HepG2 (cell line): ENCODE results near the gene ZNF276. TPM values are rescaled to one million over a fixed set of nuclear protein-coding genes. Genes with fewer than 3 reads are reported as not detected.

Experiments used
- EP300 ChIP-seq, 3 experiments: sonication (generic) in 1 of 3; formaldehyde crosslinking in 1 of 3; IDR thresholded peaks; 2 replicates each; pipeline versions ENCODE4 v1.5.1 to v1.6.1; 2011 to 2020; ENCODE audit warnings: low read depth in 2 of 3, low read length in 2 of 3, borderline replicate concordance in 1 of 3, improper control_type of control experiment in 1 of 3, mild to moderate bottlenecking in 1 of 3, missing genetic modification reagents in 1 of 3, moderate library complexity in 1 of 3
- HDAC1 ChIP-seq: sonication (generic); formaldehyde crosslinking; IDR thresholded peaks from 2 replicates; pipeline ENCODE4 v1.5.1; 2020; ENCODE audit warnings: mild to moderate bottlenecking, missing genetic modification reagents
- MED8 ChIP-seq: sonication (generic); formaldehyde crosslinking; IDR thresholded peaks from 2 replicates; pipeline ENCODE4 v1.8.1; 2023; ENCODE audit warnings: mild to moderate bottlenecking, missing genetic modification reagents; ENCODE audit not compliant: insufficient replicate concordance
- NFE2L1 ChIP-seq: sonication (generic); formaldehyde crosslinking; IDR thresholded peaks from 2 replicates; pipeline ENCODE4 v1.4.0; 2020; ENCODE audit warnings: missing genetic modification reagents, mild to moderate bottlenecking, borderline replicate concordance
- PRPF4 ChIP-seq: fragments of 200-400 bp; formaldehyde crosslinking; IDR thresholded peaks from 2 replicates; pipeline ENCODE4 v1.6.1; 2016; ENCODE audit warnings: low read length, low read depth; ENCODE audit not compliant: poor library complexity, severe bottlenecking
- ZBTB10 ChIP-seq: sonication (generic); formaldehyde crosslinking; IDR thresholded peaks from 2 replicates; pipeline ENCODE4 v1.4.0; 2020; ENCODE audit warnings: missing genetic modification reagents, borderline replicate concordance
- ZBTB7A ChIP-seq: sonication (generic); formaldehyde crosslinking; IDR thresholded peaks from 2 replicates; pipeline ENCODE4 v1.8.0; 2022; ENCODE audit warnings: mild to moderate bottlenecking, missing genetic modification reagents
- ZNF263 ChIP-seq: sonication (generic); formaldehyde crosslinking; IDR thresholded peaks from 2 replicates; pipeline ENCODE4 v1.4.0; 2020; ENCODE audit warnings: missing genetic modification reagents
- ZNF407 ChIP-seq: sonication (generic); formaldehyde crosslinking; IDR thresholded peaks from one replicate; pipeline ENCODE4 v1.5.1; 2020; ENCODE audit warnings: mild to moderate bottlenecking, missing genetic modification reagents; ENCODE audit errors: not compliant biosample characterization
- ZNF574 ChIP-seq: sonication (generic); formaldehyde crosslinking; IDR thresholded peaks from 2 replicates; pipeline ENCODE4 v1.4.0; 2020; ENCODE audit warnings: missing genetic modification reagents
- ZNF598 ChIP-seq: sonication (generic); formaldehyde crosslinking; IDR thresholded peaks from 2 replicates; pipeline ENCODE4 v1.5.1; 2020; ENCODE audit warnings: mild to moderate bottlenecking, missing genetic modification reagents, borderline replicate concordance
- polyA plus RNA-seq, 8 experiments: library from polyadenylated mRNA; depleted of rRNA in 3 of 8; stranded (reverse) in 7 of 8; unstranded in 1 of 8; fragments of >200 nt; fragmentation: Illumina TruSeq in 4 of 8; extraction: Trizol in 4 of 8; gene quantifications; 2 replicates each; pipeline versions ENCODE4 v1.2.1 to v1.2.3, GENCODE V29; 2011 to 2016; ENCODE audit warnings: low read depth in 4 of 8, missing spikeins in 1 of 8, mixed read lengths in 1 of 8; ENCODE audit not compliant: insufficient read depth in 1 of 8
- total RNA-seq, 5 experiments: library from RNA; depleted of rRNA; stranded (reverse); fragments of >200 nt; fragmentation: Illumina TruSeq; extraction: Trizol; gene quantifications; 2 replicates each; pipeline ENCODE4 v1.2.3, GENCODE V29; 2016; ENCODE audit warnings: low read depth in 1 of 5

The ZNF276 gene
- total and polyA plus RNA-seq, 2 of the 13 experiments (the other 11 are each of a cell fraction or from before 2014, with no cell fraction given) = 17.7 to 18.0 TPM

GRCh38 chr16:89701425-89702406, 19.6 kb upstream of the ZNF276 start, which contains the start of gene SPATA2L (continued):
- TF ChIP-seq ZBTB10 (CRISPR knock-in tag) (0 out of 2 replicates have a peak, but pooled peaks have one; percentile 44), ZBTB7A (no peak; the same call in 1 of the 2 replicates), ZNF574 (CRISPR knock-in tag) (peak; percentile 43; the same call in 1 of the 2 replicates), MED8 (CRISPR knock-in tag) (peak; percentile 8), NFE2L1 (0 out of 2 replicates have a peak, but pooled peaks have one; percentile 23), ZNF407 (CRISPR knock-in tag) (peak; percentile 86), PRPF4 (no peak), ZNF598 (CRISPR knock-in tag) (peak; percentile 83; the same call in 1 of the 2 replicates), ZNF263 (peak; percentile 42), EP300 (IDR thresholded peaks at IDR 0.05; ENCODE audit: low read depth in 2 of 2, low read length in 2 of 2) (no peak; a peak in 1 of 4 replicates), EP300 (CRISPR knock-in tag; IDR thresholded peaks at IDR 0.05; ENCODE audit: borderline replicate concordance) (no peak), HDAC1 (CRISPR knock-in tag) (peak; percentile 91)
